ENCODE results near the gene APC2. TPM values are rescaled to one million over a fixed set of nuclear protein-coding genes. Genes with fewer than 3 reads are reported as not detected.

The APC2 gene
- total and polyA plus RNA-seq, 2 donors (not counting 1 experiment from before 2014, with no cell fraction given): 0.12 to 0.16 TPM

DNA sequence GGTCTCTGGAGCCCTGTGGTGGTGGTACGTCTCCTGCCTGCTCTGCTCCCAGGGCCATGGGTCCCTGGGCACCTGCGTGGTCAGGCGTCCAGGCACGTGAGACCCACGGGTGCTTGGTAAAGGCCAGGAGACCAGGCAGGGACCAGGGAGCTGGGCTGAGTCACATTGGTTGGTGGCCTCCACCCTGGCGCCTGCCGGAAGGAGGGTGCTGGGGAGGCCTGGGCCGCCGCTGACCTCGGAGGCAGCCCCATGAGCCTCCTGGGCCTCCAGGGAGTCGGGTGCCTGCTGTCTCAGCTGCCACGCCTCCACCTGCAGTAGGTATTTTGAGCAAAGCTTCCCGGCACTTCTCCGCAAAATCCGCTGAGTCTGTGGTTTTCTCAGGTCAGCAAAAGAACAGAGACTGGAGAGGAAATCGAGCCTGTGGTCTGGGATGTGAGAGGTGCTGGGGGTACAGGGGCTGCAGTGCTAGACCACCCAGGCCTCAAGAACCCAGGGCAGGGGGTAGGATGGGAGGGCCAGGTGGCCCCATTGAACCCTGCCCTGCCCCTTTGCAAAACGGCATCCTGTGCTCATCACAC is 70.4 kb downstream of the APC2 start:
- H3K4me1 Mint-ChIP-seq: peaks cover 7% of the 10 kb centered on the region
- H3K4me1 ChIP-seq (ENCODE audit: control insufficient read depth in 2 of 2, insufficient read depth in 2 of 2, low read length in 2 of 2): peaks cover 3 to 8% of the 10 kb centered on the region in 2 donors
- no peaks in the 10 kb centered on the region for H3K36me3 ChIP-seq (replicated peaks in 1 of 2; ENCODE audit: control extremely low read depth in 1 of 2, control insufficient read depth in 1 of 2, extremely low read depth in 1 of 2, insufficient read depth in 2 of 2, low read length in 1 of 2)
- no peak for TF ChIP-seq EZH2 (IDR thresholded peaks at IDR 0.05; ENCODE audit: borderline replicate concordance, insufficient read depth, low read depth, low read length, poor library complexity, severe bottlenecking)
- H3K27ac ChIP-seq (ENCODE audit: low read length in 2 of 2): no peak overlapping the region
- ChIA-PET CTCF (no interaction called here), POLR2A (no interaction called here)
- H3K9me3 Mint-ChIP-seq (ENCODE audit: insufficient read depth): no peaks in the 10 kb centered on the region
- ATAC-seq (ENCODE audit: low read depth) (no peak), DNase-seq (no peak)
- no peak overlapping the region for H3K27ac Mint-ChIP-seq
- intact Hi-C loops (cut with micrococcal nuclease): no loop called here
- H2AFZ ChIP-seq (ENCODE audit: insufficient read depth, low read depth, low read length, poor library complexity, severe bottlenecking): no peak overlapping the region
- peaks cover 0 to 25% (median 0%) of the 10 kb centered on the region in 3 donors for H3K9me3 ChIP-seq (ENCODE audit: control extremely low read depth in 1 of 3, control insufficient read depth in 2 of 3, insufficient read depth in 1 of 3, low read length in 2 of 3)
- H3K4me3 ChIP-seq (ENCODE audit: control extremely low read depth in 1 of 5, extremely low read depth in 1 of 5, insufficient read depth in 1 of 5, low read depth in 2 of 5, low read length in 4 of 5): no peak overlapping the region
- no peak overlapping the region for H3K9ac ChIP-seq (ENCODE audit: low read length)
- H3K27me3 ChIP-seq (replicated peaks in 1 of 4; ENCODE audit: control extremely low read depth in 1 of 4, control insufficient read depth in 3 of 4, insufficient read depth in 4 of 4, low read length in 3 of 4): peaks cover 0 to 33% (median 18%) of the 10 kb centered on the region in 4 experiments
- no peak overlapping the region for H3K4me3 Mint-ChIP-seq
- 80% methylated on average over 17 of the region's 17 CpGs for WGBS (ENCODE audit: insufficient coverage)
- H3K79me2 ChIP-seq (ENCODE audit: control insufficient read depth, insufficient read depth, low read length): no peaks in the 10 kb centered on the region
- H3K27me3 Mint-ChIP-seq: peaks cover 34% of the 10 kb centered on the region
- no peaks in the 10 kb centered on the region for H4K20me1 ChIP-seq (ENCODE audit: control insufficient read depth, insufficient read depth, low read length, poor library complexity, severe bottlenecking)
- H3K4me2 ChIP-seq (replicated peaks; ENCODE audit: low read depth, low read length, poor library complexity, severe bottlenecking): no peak overlapping the region

GRCh38 chr19:1521636-1522035 is 71.7 kb downstream of the APC2 start:
- ChIA-PET POLR2A (interaction anchor here (0.7 kb wide), 2 partner anchors 10 to 176 kb away, joined by 3 to 4 read pairs; no protein-coding TSS in a partner anchor), CTCF (no interaction called here)
- Histone ChIP-seq H3K4me3 (ENCODE audit: control extremely low read depth in 1 of 5, extremely low read depth in 1 of 5, insufficient read depth in 1 of 5, low read depth in 2 of 5, low read length in 4 of 5) (no peak overlapping the region), H3K79me2 (ENCODE audit: control insufficient read depth, insufficient read depth, low read length) (no peaks in the 10 kb centered on the region), H3K36me3 (replicated peaks in 1 of 2; ENCODE audit: control extremely low read depth in 1 of 2, control insufficient read depth in 1 of 2, extremely low read depth in 1 of 2, insufficient read depth in 2 of 2, low read length in 1 of 2) (no peaks in the 10 kb centered on the region), H3K4me1 (ENCODE audit: control insufficient read depth in 2 of 2, insufficient read depth in 2 of 2, low read length in 2 of 2) (peaks cover 3 to 8% of the 10 kb centered on the region in 2 donors), H2AFZ (ENCODE audit: insufficient read depth, low read depth, low read length, poor library complexity, severe bottlenecking) (no peak overlapping the region), H3K4me2 (replicated peaks; ENCODE audit: low read depth, low read length, poor library complexity, severe bottlenecking) (no peak overlapping the region), H3K9me3 (ENCODE audit: control extremely low read depth in 1 of 3, control insufficient read depth in 2 of 3, insufficient read depth in 1 of 3, low read length in 2 of 3) (peaks cover 0 to 16% (median 0%) of the 10 kb centered on the region in 3 donors), H4K20me1 (ENCODE audit: control insufficient read depth, insufficient read depth, low read length, poor library complexity, severe bottlenecking) (no peaks in the 10 kb centered on the region), H3K27me3 (replicated peaks in 1 of 4; ENCODE audit: control extremely low read depth in 1 of 4, control insufficient read depth in 3 of 4, insufficient read depth in 4 of 4, low read length in 3 of 4) (peaks cover 0 to 38% (median 18%) of the 10 kb centered on the region in 4 experiments), H3K27ac (ENCODE audit: low read length in 2 of 2) (no peak overlapping the region), H3K9ac (ENCODE audit: low read length) (no peak overlapping the region)
- Mint-ChIP-seq H3K9me3 (ENCODE audit: insufficient read depth) (no peaks in the 10 kb centered on the region), H3K27me3 (peaks cover 34% of the 10 kb centered on the region), H3K27ac (no peak overlapping the region), H3K4me3 (no peak overlapping the region), H3K4me1 (peaks cover 7% of the 10 kb centered on the region)
- ATAC-seq (ENCODE audit: low read depth): no peak
- TF ChIP-seq EZH2 (IDR thresholded peaks at IDR 0.05; ENCODE audit: borderline replicate concordance, insufficient read depth, low read depth, low read length, poor library complexity, severe bottlenecking) (no peak), CTCF (IDR thresholded peaks at IDR 0.05) (no peak)
- WGBS (ENCODE audit: insufficient coverage): 83% methylated on average over 10 of the region's 14 CpGs
- intact Hi-C loops (cut with micrococcal nuclease): no loop called here
- DNase-seq: no peak
